ENCODE data around the gene VWA1.
A peak's percentile ranks its signal among the peaks of the same experiment; 100 is the strongest.
"Not testable (repeated sequence)": the region's sequence is repeated elsewhere in the genome, so short reads cannot be mapped to it uniquely, and the experiment has no call there.

Gene VWA1

GRCh38 chr1:1399872-1400575 lies 35.5 kb upstream of the VWA1 start:
- Mint-ChIP-seq H3K27ac (peak overlapping the region; percentile 96 to 98), H3K9me3 (no peaks in the 10 kb centered on the region)
- peak; percentile 3 for ATAC-seq

GRCh38 chr1:1400576-1401456 lies 34.7 kb upstream of the VWA1 start:
- Mint-ChIP-seq H3K9me3 (no peaks in the 10 kb centered on the region), H3K27ac (peak overlapping the region; percentile 95 to 96), H3K4me1 (peaks cover 78% of the 10 kb centered on the region)

More at GRCh38 chr1:1399872-1400575, 35.5 kb upstream of the VWA1 start:
- DNase-seq: peak in 1 of 2 donors; percentile 19
- no peaks in the 10 kb centered on the region for H3K27me3 Mint-ChIP-seq
- peak overlapping the region; percentile 93 to 96 for H3K4me3 Mint-ChIP-seq
- peaks cover 78% of the 10 kb centered on the region for H3K4me1 Mint-ChIP-seq

GRCh38 chr1:1401457-1402010 lies 34.0 kb upstream of the VWA1 start:
- ATAC-seq (no peak), DNase-seq (no peak)
- Mint-ChIP-seq H3K27me3 (no peaks in the 10 kb centered on the region), H3K4me3 (peak overlapping the region; percentile 93 to 96), H3K27ac (peak overlapping the region; percentile 35 to 95), H3K9me3 (no peaks in the 10 kb centered on the region), H3K4me1 (peaks cover 83% of the 10 kb centered on the region)

More at GRCh38 chr1:1400576-1401456, 34.7 kb upstream of the VWA1 start:
- DNase-seq (no peak), ATAC-seq (no peak)
- Mint-ChIP-seq H3K27me3 (no peaks in the 10 kb centered on the region), H3K4me3 (peak overlapping the region; percentile 93 to 96)

- ATAC-seq (no peak), DNase-seq (no peak)
- no peaks in the 10 kb centered on the region for H3K27me3 Mint-ChIP-seq
- H3K9me3 Mint-ChIP-seq: no peaks in the 10 kb centered on the region
- H3K27ac Mint-ChIP-seq: peak overlapping the region in 1 of 2 donors; percentile 76
- peaks cover 79% of the 10 kb centered on the region for H3K4me1 Mint-ChIP-seq
- H3K4me3 Mint-ChIP-seq: peak overlapping the region in 1 of 2 donors; percentile 16
These were observed 33.2 kb upstream of the VWA1 start for GRCh38 chr1:1402072-1402900.

GRCh38 chr1:1402901-1403392 lies 32.5 kb upstream of the VWA1 start:
- not testable (repeated sequence) for H3K4me3 Mint-ChIP-seq, ATAC-seq, DNase-seq, H3K9me3 Mint-ChIP-seq, H3K27me3 Mint-ChIP-seq
- peak overlapping the region in 1 of 2 donors; percentile 76 for H3K27ac Mint-ChIP-seq
- H3K4me1 Mint-ChIP-seq: peaks cover 72% of the 10 kb centered on the region

- H3K9me3 Mint-ChIP-seq: no peaks in the 10 kb centered on the region
- DNase-seq (no peak), ATAC-seq (no peak)
- H3K4me3 Mint-ChIP-seq: no peak overlapping the region
- no peaks in the 10 kb centered on the region for H3K27me3 Mint-ChIP-seq
- peaks cover 72% of the 10 kb centered on the region for H3K4me1 Mint-ChIP-seq
- H3K27ac Mint-ChIP-seq: peak overlapping the region in 1 of 2 donors; percentile 51
These were observed 31.8 kb upstream of the VWA1 start for GRCh38 chr1:1403653-1404052.

- peaks cover 67% of the 10 kb centered on the region for H3K4me1 Mint-ChIP-seq
- no peaks in the 10 kb centered on the region for H3K27me3 Mint-ChIP-seq
- DNase-seq (no peak), ATAC-seq (peak; percentile 4)
- peak overlapping the region; percentile 98 for H3K27ac Mint-ChIP-seq
- peak overlapping the region; percentile 93 to 97 for H3K4me3 Mint-ChIP-seq
- no peaks in the 10 kb centered on the region for H3K9me3 Mint-ChIP-seq
These were observed 29.2 kb upstream of the VWA1 start for GRCh38 chr1:1406101-1406820.

- peak; percentile 90 to 97 for DNase-seq
- ATAC-seq: peak; percentile 97
- H3K27ac Mint-ChIP-seq: peak within 1 kb of the TSS; percentile 98
- no peaks in the 10 kb centered on the region for H3K9me3 Mint-ChIP-seq
- H3K4me1 Mint-ChIP-seq: peaks cover 59% of the 10 kb centered on the region
- H3K4me3 Mint-ChIP-seq: peak within 1 kb of the TSS; percentile 93 to 97
- no peaks in the 10 kb centered on the region for H3K27me3 Mint-ChIP-seq
These were observed 28.5 kb upstream of the VWA1 start, which contains the start of gene MRPL20 for GRCh38 chr1:1406821-1407635. MRPL20 (minus strand) TSS chr1:1407293; CDS start chr1:1407217, 76 bp downstream.

GRCh38 chr1:1407636-1408318 lies 27.7 kb upstream of the VWA1 start:
- Mint-ChIP-seq H3K27ac (peak overlapping the region; percentile 87 to 93), H3K27me3 (no peaks in the 10 kb centered on the region), H3K4me1 (peaks cover 52% of the 10 kb centered on the region)

GRCh38 chr1:1410238-1410637 lies 25.3 kb upstream of the VWA1 start:
- DNase-seq, ATAC-seq, H3K9me3 Mint-ChIP-seq, H3K4me3 Mint-ChIP-seq, H3K27me3 Mint-ChIP-seq, H3K27ac Mint-ChIP-seq: not testable (repeated sequence)
- peaks cover 30% of the 10 kb centered on the region for H3K4me1 Mint-ChIP-seq

More at GRCh38 chr1:1407636-1408318, 27.7 kb upstream of the VWA1 start:
- H3K9me3 Mint-ChIP-seq: no peaks in the 10 kb centered on the region
- H3K4me3 Mint-ChIP-seq: peak overlapping the region; percentile 93 to 97
- DNase-seq (peak in 1 of 2 donors; percentile 41), ATAC-seq (peak; percentile 34)

GRCh38 chr1:1411626-1412025 lies 23.9 kb upstream of the VWA1 start:
- DNase-seq (no peak), ATAC-seq (no peak)
- H3K9me3 Mint-ChIP-seq: no peaks in the 10 kb centered on the region
- H3K4me3 Mint-ChIP-seq: no peak overlapping the region
- H3K27me3 Mint-ChIP-seq: no peaks in the 10 kb centered on the region
- peaks cover 18% of the 10 kb centered on the region for H3K4me1 Mint-ChIP-seq
- H3K27ac Mint-ChIP-seq: no peak overlapping the region

- not testable (repeated sequence) for H3K27me3 Mint-ChIP-seq, H3K4me3 Mint-ChIP-seq, H3K9me3 Mint-ChIP-seq, ATAC-seq, H3K27ac Mint-ChIP-seq, DNase-seq
- H3K4me1 Mint-ChIP-seq: peaks cover 19% of the 10 kb centered on the region
These were observed 23.1 kb upstream of the VWA1 start for GRCh38 chr1:1412311-1412902.

- H3K4me3 Mint-ChIP-seq: no peak overlapping the region
- no peaks in the 10 kb centered on the region for H3K9me3 Mint-ChIP-seq
- ATAC-seq: no peak
- peaks cover 4% of the 10 kb centered on the region for H3K27me3 Mint-ChIP-seq
- DNase-seq: no peak
- no peak overlapping the region for H3K27ac Mint-ChIP-seq
- H3K4me1 Mint-ChIP-seq: peaks cover 12% of the 10 kb centered on the region
These were observed 19.7 kb upstream of the VWA1 start for GRCh38 chr1:1415751-1416150.
